Inferior parietal cortex (tissue), 1 donor: Measurements from ENCODE around the gene MRPL49.

ENCODE experiments used
- DNase-seq: peaks from one replicate; pipeline ENCODE4 v3.0.0-alpha.2; 2016; ENCODE audit errors: extremely low spot score

MRPL49 gene

GRCh38 chr11:65121865-65122696 is at the start of gene MRPL49, which contains the start of gene FAU:
Gene MRPL49 (plus strand): TSS chr11:65122321. CDS start chr11:65122347, 26 bp downstream.
Gene FAU (minus strand): TSS chr11:65122134. CDS start chr11:65121813, 321 bp downstream.
- DNase-seq, result peak; percentile 94

GRCh38 chr11:65072631-65072966 is 49.5 kb upstream of the MRPL49 start:
- DNase-seq, result no peak

GRCh38 chr11:65077451-65077850 is 44.7 kb upstream of the MRPL49 start:
- DNase-seq, result no peak

- DNase-seq, result no peak
These were observed 44.0 kb upstream of the MRPL49 start for GRCh38 chr11:65078151-65078550.

- DNase-seq, result no peak
These were observed 43.3 kb upstream of the MRPL49 start for GRCh38 chr11:65078786-65079342.

- DNase-seq, result no peak
These were observed 38.8 kb upstream of the MRPL49 start for GRCh38 chr11:65083134-65083833.

GRCh38 chr11:65083834-65084597 is 38.1 kb upstream of the MRPL49 start, which contains the start of the genes CDCA5 and ZFPL1:
Gene CDCA5 (minus strand): TSS chr11:65084040. CDS start chr11:65083978, 62 bp downstream.
Gene ZFPL1 (plus strand): TSS chr11:65084222. CDS start chr11:65084699, 477 bp downstream.
- peak; percentile 98 for DNase-seq

GRCh38 chr11:65084598-65085375 is 37.3 kb upstream of the MRPL49 start:
- no peak for DNase-seq

- DNase-seq, result no peak
These were observed 36.7 kb upstream of the MRPL49 start for GRCh38 chr11:65085446-65085845.

GRCh38 chr11:65086809-65087208 is 35.3 kb upstream of the MRPL49 start:
- no peak for DNase-seq

GRCh38 chr11:65087216-65087615 is 34.9 kb upstream of the MRPL49 start:
- no peak for DNase-seq

- no peak for DNase-seq
These were observed 34.3 kb upstream of the MRPL49 start for GRCh38 chr11:65087827-65088226.

- no peak for DNase-seq
These were observed 32.5 kb upstream of the MRPL49 start for GRCh38 chr11:65089621-65090020.

GRCh38 chr11:65090628-65091027 is 31.5 kb upstream of the MRPL49 start:
- DNase-seq, result peak; percentile 34

- no peak for DNase-seq
These were observed 26.7 kb upstream of the MRPL49 start for GRCh38 chr11:65095427-65095826.

GRCh38 chr11:65095974-65096806 is 25.9 kb upstream of the MRPL49 start, which contains the start of gene VPS51:
Gene VPS51 (plus strand): TSS chr11:65096214. CDS start chr11:65096251, 37 bp downstream.
- DNase-seq, result peak; percentile 89

GRCh38 chr11:65096926-65097325 is 25.2 kb upstream of the MRPL49 start:
- no peak for DNase-seq

- no peak for DNase-seq
These were observed 21.3 kb upstream of the MRPL49 start for GRCh38 chr11:65100674-65101350.
